ENCODE data around the gene MYNN.

GRCh38 chr3:169750665-169751064, 22.5 kb upstream of the MYNN start:
- no peak for TF ChIP-seq CTCF (IDR thresholded peaks at IDR 0.05)
- no peak for TF ChIP-seq POLR2A (IDR thresholded peaks at IDR 0.05)

Measured in esophagus squamous epithelium (tissue), 4 donors.